ENCODE results near the gene CRACR2A. TPM values are rescaled to one million over a fixed set of nuclear protein-coding genes. Genes with fewer than 3 reads are reported as not detected.

The CRACR2A gene
- total and polyA plus RNA-seq, 2 donors from 2014 or later = 0.22 to 6.1 TPM

GRCh38 chr12:3748620-3749019 lies 4.3 kb downstream of the CRACR2A start:
- no peaks in the 10 kb centered on the region for H3K27me3 ChIP-seq (ENCODE audit: control insufficient read depth, insufficient read depth, low read length)
- H3K4me1 ChIP-seq (ENCODE audit: control insufficient read depth in 2 of 3, insufficient read depth in 2 of 3, low read depth in 1 of 3, low read length in 3 of 3) = peaks cover 0 to 4% (median 0%) of the 10 kb centered on the region in 3 donors
- H3K27ac ChIP-seq (ENCODE audit: low read depth in 2 of 2, low read length in 2 of 2) = no peak overlapping the region
- H3K36me3 ChIP-seq (ENCODE audit: control insufficient read depth in 2 of 3, insufficient read depth in 3 of 3, low read length in 3 of 3) = no peaks in the 10 kb centered on the region
- TF ChIP-seq CTCF (IDR thresholded peaks at IDR 0.05; ENCODE audit: borderline replicate concordance, extremely low read depth, insufficient read depth) = no peak
- FAIRE-seq (no peak), DNase-seq (no peak)
- no peaks in the 10 kb centered on the region for H3K9me3 ChIP-seq (ENCODE audit: control insufficient read depth in 2 of 3, insufficient read depth in 1 of 3, low read length in 3 of 3)
- H3K9ac ChIP-seq (ENCODE audit: low read length in 3 of 3) = no peak overlapping the region
- H3K4me3 ChIP-seq (ENCODE audit: low read length in 3 of 3) = no peak overlapping the region
- intact Hi-C loops (cut with DNase I) = no loop called here

GRCh38 chr12:3747976-3748619 lies 4.8 kb downstream of the CRACR2A start:
- Histone ChIP-seq H3K9me3 (ENCODE audit: control insufficient read depth in 2 of 3, insufficient read depth in 1 of 3, low read length in 3 of 3) (no peaks in the 10 kb centered on the region), H3K4me3 (ENCODE audit: low read length in 3 of 3) (no peak overlapping the region), H3K4me1 (ENCODE audit: control insufficient read depth in 2 of 3, insufficient read depth in 2 of 3, low read depth in 1 of 3, low read length in 3 of 3) (peaks cover 0 to 4% (median 0%) of the 10 kb centered on the region in 3 donors), H3K27me3 (ENCODE audit: control insufficient read depth, insufficient read depth, low read length) (no peaks in the 10 kb centered on the region), H3K9ac (ENCODE audit: low read length in 3 of 3) (no peak overlapping the region), H3K36me3 (ENCODE audit: control insufficient read depth in 2 of 3, insufficient read depth in 3 of 3, low read length in 3 of 3) (no peaks in the 10 kb centered on the region), H3K27ac (ENCODE audit: low read depth in 2 of 2, low read length in 2 of 2) (no peak overlapping the region)
- TF ChIP-seq CTCF (IDR thresholded peaks at IDR 0.05; ENCODE audit: borderline replicate concordance, extremely low read depth, insufficient read depth) = no peak
- FAIRE-seq (no peak), DNase-seq (no peak)
- intact Hi-C loops (cut with DNase I) = no loop called here

- Histone ChIP-seq H3K36me3 (ENCODE audit: control insufficient read depth in 2 of 3, insufficient read depth in 3 of 3, low read length in 3 of 3) (no peaks in the 10 kb centered on the region), H3K27me3 (ENCODE audit: control insufficient read depth, insufficient read depth, low read length) (no peaks in the 10 kb centered on the region), H3K9ac (ENCODE audit: low read length in 3 of 3) (no peak overlapping the region), H3K4me3 (ENCODE audit: low read length in 3 of 3) (no peak overlapping the region), H3K9me3 (ENCODE audit: control insufficient read depth in 2 of 3, insufficient read depth in 1 of 3, low read length in 3 of 3) (no peaks in the 10 kb centered on the region), H3K4me1 (ENCODE audit: control insufficient read depth in 2 of 3, insufficient read depth in 2 of 3, low read depth in 1 of 3, low read length in 3 of 3) (peaks cover 0 to 3% (median 0%) of the 10 kb centered on the region in 3 donors), H3K27ac (ENCODE audit: low read depth in 2 of 2, low read length in 2 of 2) (no peak overlapping the region)
- TF ChIP-seq CTCF (IDR thresholded peaks at IDR 0.05; ENCODE audit: borderline replicate concordance, extremely low read depth, insufficient read depth) = no peak
- no peak for FAIRE-seq
- DNase-seq = no peak
- intact Hi-C loops (cut with DNase I) = no loop called here
These were observed 5.4 kb downstream of the CRACR2A start for GRCh38 chr12:3747543-3747942.

GRCh38 chr12:3746758-3747157 lies 6.2 kb downstream of the CRACR2A start:
- Histone ChIP-seq H3K4me3 (ENCODE audit: low read length in 3 of 3) (no peak overlapping the region), H3K27me3 (ENCODE audit: control insufficient read depth, insufficient read depth, low read length) (no peaks in the 10 kb centered on the region), H3K27ac (ENCODE audit: low read depth in 2 of 2, low read length in 2 of 2) (no peak overlapping the region), H3K9me3 (ENCODE audit: control insufficient read depth in 2 of 3, insufficient read depth in 1 of 3, low read length in 3 of 3) (no peaks in the 10 kb centered on the region), H3K36me3 (ENCODE audit: control insufficient read depth in 2 of 3, insufficient read depth in 3 of 3, low read length in 3 of 3) (no peaks in the 10 kb centered on the region), H3K4me1 (ENCODE audit: control insufficient read depth in 2 of 3, insufficient read depth in 2 of 3, low read depth in 1 of 3, low read length in 3 of 3) (no peaks in the 10 kb centered on the region), H3K9ac (ENCODE audit: low read length in 3 of 3) (no peak overlapping the region)
- FAIRE-seq = no peak
- no peak for DNase-seq
- intact Hi-C loops (cut with DNase I) = no loop called here
- TF ChIP-seq CTCF (IDR thresholded peaks at IDR 0.05; ENCODE audit: borderline replicate concordance, extremely low read depth, insufficient read depth) = no peak
